Breast epithelium (tissue), 4 donors: ENCODE measurements around the gene CLDND1. TPM values are rescaled to one million over a fixed set of nuclear protein-coding genes. Genes with fewer than 3 reads are reported as not detected.

ENCODE experiments used
- DNase-seq, 2 donors: peaks; one replicate each; pipeline ENCODE4 v3.0.0-alpha.2; 2019; ENCODE audit warnings: low spot score in 2 of 2
- H3K27ac ChIP-seq, 2 donors: fragments of 200-600 bp; sonication (generic) in 1 of 2; one replicate each; pipeline ENCODE4 v1.5.1; 2016 to 2019; ENCODE audit warnings: mild to moderate bottlenecking in 1 of 2
- H3K27me3 ChIP-seq, 2 donors: fragments of 200-600 bp; sonication (generic) in 1 of 2; one replicate each; pipeline versions ENCODE4 v1.5.1 to v1.6.0; 2017 to 2019; ENCODE audit warnings: control low read depth in 1 of 2, mild to moderate bottlenecking in 1 of 2
- H3K36me3 ChIP-seq: fragments of 200-600 bp; one replicate; pipeline ENCODE4 v1.5.1; 2019
- H3K4me1 ChIP-seq, 2 donors: fragments of 200-600 bp; sonication (generic); one replicate each; pipeline ENCODE4 v1.5.1; 2016 to 2019; ENCODE audit warnings: control low read depth in 1 of 2
- H3K4me3 ChIP-seq, 3 donors: fragments of 200-600 bp; sonication (generic); 1 replicate in 2 of 3; 2 replicates in 1 of 3; pipeline ENCODE4 v1.5.1; 2016 to 2019; ENCODE audit warnings: mild to moderate bottlenecking in 3 of 3, moderate library complexity in 2 of 3
- H3K9me3 ChIP-seq, 2 donors: fragments of 200-600 bp; sonication (generic) in 1 of 2; one replicate each; pipeline ENCODE4 v1.5.1; 2016 to 2019; ENCODE audit warnings: control low read depth in 1 of 2
- CTCF ChIP-seq, 3 donors: fragments of 450-650 bp; IDR thresholded peaks; one replicate each; pipeline ENCODE4 v1.5.1; 2016 to 2017; ENCODE audit warnings: antibody characterized with exemption in 3 of 3, mild to moderate bottlenecking in 3 of 3, moderate library complexity in 3 of 3
- POLR2A ChIP-seq: fragments of 450-650 bp; IDR thresholded peaks from one replicate; pipeline ENCODE4 v1.6.1; 2016; ENCODE audit warnings: antibody characterized with exemption, mild to moderate bottlenecking, moderate library complexity
- POLR2AphosphoS5 ChIP-seq, 3 donors: sonication (generic); formaldehyde crosslinking; IDR thresholded peaks; one replicate each; pipeline ENCODE4 v1.6.1; 2017; ENCODE audit warnings: antibody characterized with exemption in 3 of 3
- intact Hi-C: fragments of 100-400 bp; cut with DNase I; formaldehyde crosslinking; loops from one replicate; pipeline ENCODE4 v1.15.1; 2023; ENCODE audit warnings: low total_unique reads
- total RNA-seq, 3 donors: library from RNA; depleted of rRNA; stranded (reverse); fragments of >200 nt; gene quantifications; one replicate each; pipeline ENCODE4 v1.1.0, GENCODE V29; 2016

Gene CLDND1
- total RNA-seq, 3 donors from 2014 or later: 113 to 121 (median 114) TPM

- intact Hi-C loops: no loop called here
- H3K36me3 ChIP-seq: no peaks in the 10 kb centered on the region
- H3K27ac ChIP-seq: no peak overlapping the region
- H3K4me1 ChIP-seq: no peaks in the 10 kb centered on the region
- DNase-seq: no peak
- no peak overlapping the region for H3K4me3 ChIP-seq
- no peak for TF ChIP-seq POLR2A
- TF ChIP-seq POLR2AphosphoS5 (IDR thresholded peaks at IDR 0.05): no peak
- no peak for TF ChIP-seq CTCF (IDR thresholded peaks at IDR 0.05)
- peaks cover 0 to 4% of the 10 kb centered on the region in 2 donors for H3K27me3 ChIP-seq
- no peaks in the 10 kb centered on the region for H3K9me3 ChIP-seq
These were observed 35.6 kb upstream of the CLDND1 start for GRCh38 chr3:98558100-98558827.

- intact Hi-C loops: no loop called here
- DNase-seq: no peak
- H3K27me3 ChIP-seq: peaks cover 0 to 4% of the 10 kb centered on the region in 2 donors
- TF ChIP-seq POLR2AphosphoS5 (IDR thresholded peaks at IDR 0.05): no peak
- TF ChIP-seq POLR2A: no peak
- TF ChIP-seq CTCF (IDR thresholded peaks at IDR 0.05): no peak
- H3K9me3 ChIP-seq: no peaks in the 10 kb centered on the region
- no peaks in the 10 kb centered on the region for H3K36me3 ChIP-seq
- H3K4me3 ChIP-seq: no peak overlapping the region
- H3K27ac ChIP-seq: no peak overlapping the region
- no peaks in the 10 kb centered on the region for H3K4me1 ChIP-seq
These were observed 34.8 kb upstream of the CLDND1 start for GRCh38 chr3:98557324-98558010.

DNA sequence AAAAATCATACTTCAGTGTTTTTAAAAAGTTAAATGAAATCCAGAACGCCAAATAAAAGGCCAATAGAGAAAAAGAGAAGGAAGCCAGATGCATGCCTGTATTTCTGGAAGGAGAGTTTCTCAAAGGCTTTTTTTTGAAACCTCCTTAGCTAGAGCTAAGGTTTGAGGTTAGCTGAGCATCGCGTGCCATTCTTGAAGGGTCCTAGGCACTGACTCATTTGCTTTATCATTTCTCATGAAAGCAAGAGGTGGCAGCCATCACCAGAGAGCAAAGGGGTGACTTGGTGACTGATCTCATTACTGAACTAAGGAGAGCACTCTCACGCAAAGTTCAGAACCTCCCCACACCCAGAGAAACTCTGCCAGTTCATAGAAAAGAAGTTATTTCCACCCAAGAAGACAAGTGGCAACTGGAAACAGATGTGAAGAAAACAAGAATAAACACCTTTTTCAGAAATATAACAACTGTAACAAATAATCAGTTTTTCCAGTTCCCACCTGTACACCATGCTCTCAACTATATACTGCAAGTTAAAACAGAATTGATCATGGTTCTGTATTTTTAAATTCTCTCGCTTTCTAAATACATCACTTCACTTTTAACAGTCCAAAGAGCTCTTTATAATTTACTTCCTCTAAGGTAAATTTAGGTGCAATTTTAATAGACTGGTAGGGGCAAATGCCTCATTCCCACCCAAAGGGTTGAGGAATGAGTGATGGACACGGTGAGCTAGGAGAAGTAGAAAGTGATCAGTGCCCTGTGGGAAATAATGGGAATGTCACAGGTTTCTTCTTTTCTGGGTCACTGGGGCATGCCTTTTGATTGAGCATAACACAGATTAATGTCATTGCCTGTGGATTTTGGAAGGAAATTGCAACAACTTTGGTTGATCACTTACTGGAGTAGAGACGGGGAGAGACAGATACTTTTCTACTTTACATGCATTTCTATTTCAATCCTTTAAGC, 33.7 kb upstream of the CLDND1 start:
- no peak for DNase-seq
- intact Hi-C loops: no loop called here
- peaks cover 0 to 4% of the 10 kb centered on the region in 2 donors for H3K27me3 ChIP-seq
- H3K9me3 ChIP-seq: no peaks in the 10 kb centered on the region
- H3K27ac ChIP-seq: no peak overlapping the region
- TF ChIP-seq CTCF (IDR thresholded peaks at IDR 0.05) (no peak), POLR2A (no peak), POLR2AphosphoS5 (IDR thresholded peaks at IDR 0.05) (no peak)
- H3K4me1 ChIP-seq: no peaks in the 10 kb centered on the region
- no peak overlapping the region for H3K4me3 ChIP-seq
- H3K36me3 ChIP-seq: no peaks in the 10 kb centered on the region

GRCh38 chr3:98555025-98555379, 32.3 kb upstream of the CLDND1 start:
- H3K36me3 ChIP-seq: no peaks in the 10 kb centered on the region
- no peaks in the 10 kb centered on the region for H3K4me1 ChIP-seq
- H3K27ac ChIP-seq: no peak overlapping the region
- intact Hi-C loops: no loop called here
- no peaks in the 10 kb centered on the region for H3K9me3 ChIP-seq
- TF ChIP-seq POLR2AphosphoS5 (IDR thresholded peaks at IDR 0.05) (no peak), POLR2A (no peak), CTCF (IDR thresholded peaks at IDR 0.05) (no peak)
- H3K4me3 ChIP-seq: no peak overlapping the region
- H3K27me3 ChIP-seq: peaks cover 0 to 4% of the 10 kb centered on the region in 2 donors
- DNase-seq: no peak
